GM13976 (cell line): ENCODE results near the gene TNFAIP2.

Experiments
- DNase-seq: peaks from one replicate; pipeline ENCODE4 v3.0.0; 2012; ENCODE audit warnings: low spot score
- in situ Hi-C: fragments of 300-500 bp; cut with MboI; formaldehyde crosslinking; loops from one replicate; pipeline ENCODE4 v1.12.0; 2022; ENCODE audit warnings: low sequenced_read_pairs, mixed read lengths, inconsistent platforms; ENCODE audit not compliant: unreplicated experiment
- TF ChIP-seq, protein P1 (sequence below): IDR thresholded peaks from 2 replicates; pipeline ENCODE4 v1.5.1; 2012; ENCODE audit warnings: borderline replicate concordance, mild to moderate bottlenecking; ENCODE audit not compliant: insufficient read depth; ENCODE audit errors: extremely low read depth, missing control alignments, control extremely low read depth

The TNFAIP2 gene

DNA sequence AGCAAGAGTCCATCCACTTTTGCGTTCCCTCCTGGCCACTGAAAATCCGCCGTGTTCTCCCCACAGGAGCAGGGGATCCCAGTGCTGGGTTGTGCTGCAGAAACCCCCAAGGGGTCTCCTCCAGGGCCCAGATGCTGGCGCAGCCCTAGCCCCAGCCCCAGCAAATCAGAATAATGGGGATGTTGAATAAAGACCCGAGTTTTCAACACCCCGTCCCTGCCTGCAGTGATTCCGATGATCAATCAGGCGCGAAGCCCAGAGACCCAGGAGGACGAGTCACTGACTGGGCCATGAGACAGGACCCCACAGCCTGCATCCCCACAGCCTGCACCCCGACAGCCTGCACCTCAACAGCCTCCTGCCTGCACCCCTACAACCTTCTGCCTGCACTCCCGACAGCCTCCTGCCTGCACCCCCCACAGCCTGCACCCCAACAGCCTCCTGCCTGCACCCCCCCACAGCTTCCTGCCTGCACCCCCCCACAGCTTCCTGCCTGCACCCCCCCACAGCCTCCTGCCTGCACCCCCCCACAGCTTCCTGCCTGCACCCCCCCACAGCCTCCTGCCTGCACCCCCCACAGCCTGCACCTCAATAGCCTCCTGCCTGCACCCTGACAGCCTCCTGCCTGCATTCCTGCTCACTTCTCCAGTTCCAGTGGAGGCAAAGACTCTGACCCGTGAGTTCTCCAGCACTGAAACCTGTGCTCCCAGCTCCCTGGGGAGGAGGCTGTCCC, 37.2 kb downstream of the TNFAIP2 start:
- no peak for DNase-seq
- TF ChIP-seq, protein P1, sequence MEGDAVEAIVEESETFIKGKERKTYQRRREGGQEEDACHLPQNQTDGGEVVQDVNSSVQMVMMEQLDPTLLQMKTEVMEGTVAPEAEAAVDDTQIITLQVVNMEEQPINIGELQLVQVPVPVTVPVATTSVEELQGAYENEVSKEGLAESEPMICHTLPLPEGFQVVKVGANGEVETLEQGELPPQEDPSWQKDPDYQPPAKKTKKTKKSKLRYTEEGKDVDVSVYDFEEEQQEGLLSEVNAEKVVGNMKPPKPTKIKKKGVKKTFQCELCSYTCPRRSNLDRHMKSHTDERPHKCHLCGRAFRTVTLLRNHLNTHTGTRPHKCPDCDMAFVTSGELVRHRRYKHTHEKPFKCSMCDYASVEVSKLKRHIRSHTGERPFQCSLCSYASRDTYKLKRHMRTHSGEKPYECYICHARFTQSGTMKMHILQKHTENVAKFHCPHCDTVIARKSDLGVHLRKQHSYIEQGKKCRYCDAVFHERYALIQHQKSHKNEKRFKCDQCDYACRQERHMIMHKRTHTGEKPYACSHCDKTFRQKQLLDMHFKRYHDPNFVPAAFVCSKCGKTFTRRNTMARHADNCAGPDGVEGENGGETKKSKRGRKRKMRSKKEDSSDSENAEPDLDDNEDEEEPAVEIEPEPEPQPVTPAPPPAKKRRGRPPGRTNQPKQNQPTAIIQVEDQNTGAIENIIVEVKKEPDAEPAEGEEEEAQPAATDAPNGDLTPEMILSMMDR = no peak
- in situ Hi-C loops = no loop called here

DNA sequence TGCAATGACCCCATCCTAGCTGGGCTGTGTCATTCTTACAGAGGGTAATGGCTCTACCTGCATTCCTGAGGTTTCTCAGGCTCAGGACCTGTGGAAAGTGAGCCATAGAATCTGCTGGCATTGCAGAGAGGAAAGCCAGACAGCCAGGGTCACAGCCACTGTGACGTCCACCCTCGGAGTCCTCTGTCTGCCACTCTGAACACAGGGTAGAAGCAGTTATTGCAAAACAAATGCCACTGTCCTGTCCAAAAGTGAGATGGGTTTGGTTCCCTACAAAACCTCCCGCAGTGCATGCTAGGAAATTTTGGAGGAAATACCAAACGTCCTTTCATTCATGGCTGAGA, 37.8 kb downstream of the TNFAIP2 start:
- no peak for DNase-seq
- TF ChIP-seq, protein P1 = no peak
- in situ Hi-C loops = no loop called here

DNA sequence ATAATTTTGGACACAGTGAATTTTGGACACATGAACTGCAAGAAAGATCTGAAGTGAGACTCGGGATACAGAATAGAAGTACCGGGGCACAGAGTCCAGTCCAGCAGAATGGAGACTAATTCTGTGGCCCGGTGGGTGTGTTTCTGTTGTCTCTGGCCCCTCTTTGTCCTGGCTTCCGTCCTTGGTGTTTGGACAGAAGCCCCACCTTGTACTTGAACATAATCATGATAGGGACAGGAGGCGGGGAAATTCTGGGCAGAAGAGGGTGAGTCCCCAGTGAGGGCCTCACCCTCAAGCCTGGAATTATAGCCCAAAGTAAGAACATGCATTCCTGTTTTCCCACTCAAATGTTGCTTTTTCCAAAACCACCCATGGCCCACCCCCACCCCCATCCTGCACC, 39.9 kb downstream of the TNFAIP2 start:
- no peak for DNase-seq
- in situ Hi-C loops = no loop called here
- TF ChIP-seq, protein P1 = no peak

DNA sequence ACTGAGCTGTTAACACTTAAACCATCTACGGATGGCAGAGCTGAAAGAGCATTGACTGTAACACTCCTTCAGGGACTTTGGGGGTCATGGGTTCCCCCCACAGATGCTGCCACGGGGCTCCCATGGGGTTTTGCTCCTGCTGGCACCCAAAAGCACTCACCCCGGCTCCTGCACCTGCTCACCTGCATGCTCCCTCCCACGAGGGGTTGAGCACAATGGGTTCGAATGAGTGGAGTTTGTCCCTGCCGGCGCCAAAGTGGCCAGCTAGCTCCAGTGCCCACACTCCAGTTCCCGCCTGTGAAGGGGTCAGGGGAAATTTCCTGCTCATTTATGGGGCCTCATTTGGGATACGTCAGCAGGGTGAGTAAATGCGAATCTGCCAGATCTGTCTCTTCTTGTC, 40.7 kb downstream of the TNFAIP2 start:
- TF ChIP-seq, protein P1 = no peak
- in situ Hi-C loops = no loop called here
- no peak for DNase-seq

DNA sequence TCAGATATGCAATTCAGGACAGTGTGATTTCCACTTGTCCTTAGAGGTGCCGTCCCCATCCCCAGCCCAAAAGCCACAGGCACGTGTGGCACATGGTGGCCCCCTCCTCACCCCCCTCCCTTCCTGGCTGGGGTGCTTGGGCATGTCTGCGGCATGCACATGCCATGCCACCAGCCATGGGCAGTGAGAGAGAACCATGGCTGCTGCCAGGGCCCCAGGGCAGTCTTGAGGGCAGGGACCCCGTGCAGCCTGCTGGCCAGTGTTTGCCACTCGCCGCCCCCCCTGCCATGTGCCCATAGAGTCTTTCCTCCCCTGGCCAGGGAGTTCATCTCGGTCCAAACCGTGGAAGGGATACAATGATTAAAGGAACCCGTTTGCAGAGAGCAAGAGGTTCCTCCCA, 41.5 kb downstream of the TNFAIP2 start:
- in situ Hi-C loops = no loop called here

DNA sequence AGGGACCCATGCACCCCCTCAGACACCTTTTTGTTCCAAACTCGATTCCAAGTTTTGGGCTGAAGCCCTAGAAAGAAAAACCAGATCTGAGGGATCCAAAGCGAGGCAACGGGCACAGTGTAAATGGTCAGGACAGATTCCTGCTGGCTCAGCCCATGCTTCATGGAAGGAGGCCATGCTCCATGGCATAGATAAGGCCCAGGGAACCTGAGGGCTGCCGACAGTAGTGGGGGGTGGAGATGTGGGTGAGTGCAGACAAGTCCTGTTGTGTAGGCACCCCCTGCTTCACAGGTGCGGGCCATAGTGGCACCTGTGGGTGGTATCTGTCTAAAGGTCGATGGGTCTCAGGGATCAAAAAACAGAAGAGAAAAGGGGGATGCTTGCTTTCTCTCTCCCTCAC, 42.1 kb downstream of the TNFAIP2 start:
- TF ChIP-seq, protein P1 = no peak
- in situ Hi-C loops = no loop called here
- DNase-seq = no peak

More for the DNA sequence above, 41.5 kb downstream of the TNFAIP2 start:
- TF ChIP-seq, protein P1 = no peak
- DNase-seq = no peak
